GM19023 (cell line): ENCODE measurements around the gene DUT.

Source experiments
- ATAC-seq: cut with Tn5 transposase; IDR thresholded peaks from one replicate; pipeline ENCODE4 v1.9.1; 2021; ENCODE audit warnings: mild to moderate bottlenecking, moderate library complexity; ENCODE audit not compliant: unreplicated experiment

DUT gene

DNA sequence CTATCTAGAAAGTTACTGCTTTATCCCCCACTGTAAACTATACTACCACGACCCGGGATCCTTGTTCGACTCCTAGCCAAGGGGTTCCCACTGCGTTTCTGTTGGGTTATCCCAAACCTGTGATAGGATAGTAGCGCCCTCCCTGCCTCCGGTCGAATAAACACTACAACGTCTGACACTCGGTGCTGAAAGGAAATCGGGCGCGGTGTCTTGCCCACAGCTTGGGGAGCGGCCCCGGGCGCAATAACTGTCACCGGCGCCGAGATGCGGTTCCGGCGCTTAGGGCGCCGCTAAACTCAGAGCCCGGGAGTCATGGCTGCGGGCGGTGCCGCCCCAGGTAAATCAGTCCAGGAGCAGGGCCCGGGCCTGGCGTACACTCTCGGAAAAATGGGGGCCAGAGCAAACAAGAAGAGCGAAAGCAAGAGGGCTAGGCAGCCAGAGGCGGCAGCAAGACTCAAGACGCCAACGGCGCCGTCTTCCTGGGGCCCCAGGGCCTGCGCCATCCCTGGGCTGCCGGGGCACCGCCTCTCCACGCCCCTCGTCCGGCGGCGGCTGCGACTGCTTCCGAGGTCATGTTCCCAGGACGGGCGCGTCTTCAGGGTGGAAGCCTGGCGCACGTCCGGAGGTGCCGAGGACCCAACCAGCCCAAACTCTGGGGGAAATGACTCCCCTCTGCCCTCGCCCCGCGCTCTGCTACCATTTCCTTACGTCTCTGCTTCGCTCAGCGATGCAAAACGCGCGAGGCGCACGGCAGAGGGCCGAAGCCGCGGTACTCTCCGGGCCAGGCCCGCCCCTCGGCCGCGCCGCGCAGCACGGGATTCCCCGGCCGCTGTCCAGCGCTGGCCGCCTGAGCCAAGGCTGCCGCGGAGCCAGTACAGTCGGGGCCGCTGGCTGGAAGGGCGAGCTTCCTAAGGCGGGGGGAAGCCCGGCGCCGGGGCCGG, at the start of gene DUT:
DUT (plus strand) TSS at position 575 of the 941 bp plus-strand sequence; CDS start at position 662, 87 bp downstream.
- peak; percentile 89 for ATAC-seq

- no peak for ATAC-seq
Measured at GRCh38 chr15:48281674-48282073, 49.6 kb upstream of the DUT start.

DNA sequence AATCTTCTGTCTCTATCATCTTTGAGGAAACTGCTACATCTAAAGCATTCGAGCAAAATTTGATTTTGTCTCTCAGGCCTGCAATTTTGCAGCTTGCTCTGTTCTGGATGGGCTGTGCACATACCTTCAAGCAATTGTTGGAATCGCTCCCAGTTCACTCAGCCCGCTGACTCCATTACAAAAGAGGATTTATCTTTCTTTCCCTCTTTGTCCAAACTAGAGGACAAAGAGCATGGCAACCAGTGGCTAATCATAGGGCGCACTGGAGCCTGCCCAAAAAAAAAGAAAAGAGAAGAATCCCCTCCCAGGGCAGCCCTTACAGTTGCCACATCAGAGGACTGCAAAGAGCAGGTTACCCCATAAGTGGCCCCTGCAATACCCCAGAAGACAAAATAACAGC, 49.0 kb upstream of the DUT start:
- no peak for ATAC-seq

GRCh38 chr15:48283396-48284145, 47.7 kb upstream of the DUT start:
- no peak for ATAC-seq

DNA sequence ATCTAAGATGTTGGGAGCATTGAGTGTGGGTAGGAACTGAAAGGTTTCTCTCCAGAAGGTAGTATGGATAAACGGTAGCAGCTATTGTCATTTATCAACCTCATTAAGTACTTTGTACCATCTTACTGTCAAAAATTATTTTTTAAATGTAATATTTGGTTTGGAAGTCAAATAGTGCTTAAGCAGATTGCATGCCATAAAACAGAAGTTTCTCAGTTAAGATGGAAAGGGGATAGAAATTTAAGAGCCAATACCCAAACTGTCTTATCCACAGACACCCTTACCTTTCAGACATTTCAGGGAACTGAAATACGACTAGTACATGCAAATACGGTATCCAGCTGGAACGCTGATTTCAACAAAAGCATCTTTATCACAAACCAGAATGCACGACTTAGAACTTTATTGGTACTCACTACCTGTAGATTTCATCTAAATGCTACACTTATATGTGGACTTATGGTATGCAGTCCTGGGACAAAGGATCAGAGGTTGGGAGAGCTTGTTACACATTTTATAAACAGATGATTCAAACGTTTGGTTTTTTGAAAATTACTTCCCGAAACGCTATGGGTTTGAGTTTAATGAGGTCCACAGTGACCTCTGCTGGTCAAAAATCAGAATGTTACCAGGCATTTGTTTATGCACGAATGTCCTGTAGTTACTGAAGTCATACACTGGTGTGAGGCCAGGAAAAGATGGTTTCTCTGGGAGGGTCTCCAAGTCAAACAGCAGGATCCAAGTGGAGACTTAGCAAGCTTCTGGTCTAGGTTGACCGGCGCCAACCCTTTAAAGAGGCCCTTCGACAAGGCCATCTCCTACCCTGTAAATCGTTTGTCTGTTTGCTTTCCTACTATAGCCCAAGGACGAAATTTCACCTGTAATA, 45.7 kb upstream of the DUT start:
- ATAC-seq: peak; percentile 70

DNA sequence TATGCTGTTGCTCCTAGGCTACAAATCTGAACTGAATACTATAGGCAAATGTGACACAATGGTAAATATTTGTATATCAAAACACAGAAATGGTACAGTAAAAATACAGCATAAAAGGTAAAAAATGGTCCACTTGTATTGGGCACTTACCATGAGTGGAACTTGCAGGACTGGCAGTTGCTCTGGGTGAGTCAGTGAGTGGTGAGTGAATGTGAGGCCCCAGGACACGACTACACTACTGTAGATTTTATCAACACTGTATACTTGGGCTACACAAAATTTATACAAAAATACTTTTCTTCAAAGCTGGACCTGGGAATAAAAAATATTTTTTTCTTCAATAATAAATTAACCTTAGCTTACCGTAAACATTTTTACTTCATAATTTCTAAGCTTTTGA, 41.6 kb upstream of the DUT start:
- ATAC-seq: no peak

DNA sequence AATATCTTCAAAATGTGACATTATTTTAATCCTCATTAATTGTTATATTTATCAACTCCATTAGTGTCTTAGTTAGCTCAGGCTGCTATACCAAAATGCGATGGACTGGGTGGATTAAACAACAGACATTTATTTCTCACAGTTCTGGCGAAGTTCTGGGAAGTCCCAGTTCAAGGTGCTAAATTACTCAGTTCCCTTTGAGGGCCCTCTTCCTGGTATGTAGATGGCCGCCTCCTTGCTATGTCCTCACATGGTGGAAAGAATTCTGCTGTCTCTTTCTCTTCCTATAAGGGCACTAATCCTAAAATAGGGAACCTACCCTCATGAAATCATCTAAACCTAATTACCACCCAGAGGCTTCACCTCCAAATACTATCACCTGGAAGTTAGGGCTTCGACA, 38.8 kb upstream of the DUT start:
- ATAC-seq: no peak

DNA sequence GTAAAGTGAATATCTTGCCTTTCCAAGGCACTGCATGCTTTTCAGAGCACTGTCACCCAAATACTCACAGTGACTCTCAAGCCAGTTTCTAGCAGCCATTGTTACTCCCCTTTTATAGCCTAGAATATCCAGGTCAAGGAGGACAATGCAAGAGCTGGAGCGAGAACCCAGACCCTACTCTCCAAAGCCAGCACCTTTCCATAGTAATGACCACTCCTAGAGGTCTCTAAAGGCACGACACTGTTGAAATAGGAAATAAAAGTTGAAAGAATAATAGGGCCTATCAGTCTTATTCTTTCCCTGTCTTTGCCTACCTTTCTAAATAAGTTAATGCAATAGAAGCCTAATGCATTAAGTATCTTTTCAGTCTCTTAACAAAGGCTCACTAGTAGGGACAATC, 33.6 kb upstream of the DUT start:
- no peak for ATAC-seq

- no peak for ATAC-seq
Measured at GRCh38 chr15:48298914-48299313, 32.3 kb upstream of the DUT start.

- no peak for ATAC-seq
Measured at GRCh38 chr15:48300038-48300437, 31.2 kb upstream of the DUT start.

- ATAC-seq: no peak
Measured at GRCh38 chr15:48304398-48304797, 26.8 kb upstream of the DUT start.

GRCh38 chr15:48306639-48307038, 24.6 kb upstream of the DUT start:
- no peak for ATAC-seq

- no peak for ATAC-seq
Measured at GRCh38 chr15:48307586-48307985, 23.6 kb upstream of the DUT start.

DNA sequence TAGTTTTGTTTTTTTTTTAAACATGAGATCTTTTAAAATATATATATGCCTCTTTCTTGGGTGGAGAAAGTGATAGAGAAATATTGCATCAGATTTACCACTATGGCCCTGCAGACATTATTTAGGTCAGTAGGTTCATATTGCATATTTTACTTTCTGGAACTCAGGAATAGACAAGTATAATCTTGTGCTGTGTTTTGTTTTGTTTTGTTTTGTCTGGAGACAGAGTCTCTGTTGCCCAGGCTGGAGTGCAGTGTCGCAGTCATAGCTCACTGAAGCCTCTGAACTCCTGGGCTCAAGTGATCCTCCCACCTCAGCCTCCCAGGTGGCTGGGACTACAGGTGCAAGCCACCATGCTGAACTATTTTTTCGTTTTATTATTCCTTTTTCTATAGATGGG, 21.5 kb upstream of the DUT start:
- no peak for ATAC-seq

GRCh38 chr15:48313216-48313615, 18.0 kb upstream of the DUT start:
- no peak for ATAC-seq

DNA sequence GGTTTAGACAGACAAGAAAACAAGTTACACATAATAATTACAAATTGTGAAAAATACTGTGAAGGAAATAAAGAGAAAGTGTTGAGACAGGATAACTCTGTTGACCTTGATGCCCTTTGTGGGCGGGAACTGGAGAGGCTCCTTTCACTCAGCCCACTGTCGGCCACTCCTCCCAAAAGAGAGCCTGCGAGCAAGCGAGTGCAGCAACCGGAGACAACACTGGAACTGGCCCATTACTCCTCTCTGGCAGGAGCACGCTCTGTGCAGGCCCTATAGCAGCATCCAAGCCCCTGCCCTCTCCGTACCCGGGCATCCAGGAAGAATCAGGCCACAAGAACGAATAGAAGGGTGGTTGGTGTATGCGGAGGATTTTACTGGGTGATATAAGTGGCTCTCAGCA, 16.2 kb upstream of the DUT start:
- no peak for ATAC-seq

GRCh38 chr15:48317221-48317620, 14.0 kb upstream of the DUT start:
- no peak for ATAC-seq

- no peak for ATAC-seq
Measured at GRCh38 chr15:48318131-48318530, 13.1 kb upstream of the DUT start.

DNA sequence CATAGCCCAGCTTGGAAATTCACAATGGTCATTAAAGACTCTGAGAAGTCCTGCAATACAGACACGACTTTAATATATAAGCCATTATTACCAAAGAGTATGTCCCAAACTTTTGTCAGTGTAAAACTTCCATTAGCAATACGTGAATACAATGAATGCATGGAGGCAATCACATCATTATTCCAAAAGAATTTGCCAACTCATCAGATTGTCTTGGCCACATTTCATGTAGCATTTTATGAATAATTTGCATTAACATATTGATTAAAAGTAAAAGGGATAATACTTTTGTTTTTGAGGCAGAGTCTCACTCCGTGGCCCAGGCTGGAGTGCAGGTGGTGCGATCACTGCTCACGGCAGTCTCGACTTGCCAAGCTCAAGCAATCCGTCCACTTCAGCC, 7.9 kb upstream of the DUT start:
- ATAC-seq: no peak

GRCh38 chr15:48324949-48325348, 6.3 kb upstream of the DUT start:
- ATAC-seq: no peak

DNA sequence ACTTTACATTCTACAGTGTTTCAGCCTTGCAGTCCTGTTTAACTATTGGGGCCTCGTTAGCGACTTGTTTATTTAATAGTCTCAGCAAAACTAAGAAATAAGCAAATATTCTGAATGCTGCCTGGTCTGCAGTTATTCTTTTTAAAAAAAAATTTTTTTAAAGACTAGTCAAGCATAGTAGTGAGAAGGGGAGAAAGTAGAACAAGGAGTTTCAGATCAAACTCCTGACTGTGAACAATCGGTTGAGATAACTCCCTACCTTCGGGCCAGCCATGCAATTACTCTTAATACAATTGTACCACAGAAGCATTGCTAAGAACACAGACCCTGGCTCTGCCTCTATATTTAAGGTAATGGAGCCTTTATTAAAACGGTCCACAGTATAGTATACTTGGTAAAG, 5.8 kb upstream of the DUT start:
- no peak for ATAC-seq
